ENCODE results near the gene ATXN7L1. TPM values are rescaled to one million over a fixed set of nuclear protein-coding genes. Genes with fewer than 3 reads are reported as not detected.

ATXN7L1 gene
- total RNA-seq, 4 donors from 2014 or later, result 12.3 to 28.8 (median 21.0) TPM

DNA sequence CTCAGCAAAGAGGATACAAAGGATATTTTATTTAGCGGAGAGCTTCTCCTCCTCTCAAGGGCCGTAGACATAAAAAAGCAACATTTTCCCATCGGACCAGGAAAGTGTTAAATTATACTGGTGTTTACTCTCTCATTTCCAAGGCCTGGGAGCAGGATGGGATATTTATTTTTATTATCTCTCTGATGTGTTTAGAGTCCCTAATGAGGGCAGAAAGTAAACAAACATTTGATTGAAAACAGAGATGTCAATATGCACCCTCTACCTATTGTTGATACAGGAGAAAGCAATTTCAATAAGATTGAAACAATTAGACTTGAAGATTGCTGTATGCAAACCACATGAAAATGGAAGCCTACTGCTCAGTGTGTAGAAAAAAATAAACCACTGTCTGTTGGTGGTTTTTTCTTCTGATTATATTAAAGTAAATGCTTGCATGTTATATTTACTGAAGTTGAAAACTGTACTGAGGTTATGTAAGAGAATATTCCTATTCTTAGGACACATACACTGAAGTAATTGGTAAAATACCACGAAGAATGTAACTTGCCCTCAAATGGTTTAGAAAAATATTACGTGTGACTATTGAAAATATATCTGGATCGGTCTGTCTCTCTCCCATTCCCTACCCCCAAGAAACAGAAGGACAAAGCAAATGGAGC is 59.3 kb downstream of the ATXN7L1 start:
- Histone ChIP-seq H3K27me3 (no peaks in the 10 kb centered on the region), H3K4me1 (no peaks in the 10 kb centered on the region), H3K9me3 (no peaks in the 10 kb centered on the region), H3K4me3 (no peak overlapping the region), H3K27ac (no peak overlapping the region), H3K36me3 (no peaks in the 10 kb centered on the region)
- 80 to 82% methylated on average over 6 of the region's 6 CpGs for WGBS, 2 donors (ENCODE audit: low coverage in 1 of 2)
- no peak for DNase-seq
- in situ Hi-C loops (cut with MboI; ENCODE audit: low pct_ligation_motif_present in 1 of 4, low pct_unique_long_range_greater_than_20kb in 1 of 4, low sequenced_read_pairs in 3 of 4) (no loop called here), intact Hi-C loops (cut with DNase I; ENCODE audit: low total_unique reads) (no loop called here)
- TF ChIP-seq POLR2A (IDR thresholded peaks at IDR 0.05), result no peak
- TF ChIP-seq CTCF (IDR thresholded peaks at IDR 0.05), result no peak
- no peak for TF ChIP-seq EP300 (IDR thresholded peaks at IDR 0.05; ENCODE audit: low read depth)
- no peak for TF ChIP-seq POLR2AphosphoS5 (IDR thresholded peaks at IDR 0.05)

- 50 to 87% methylated on average over 1 to 5 of the region's 5 CpGs for WGBS, 2 donors (ENCODE audit: low coverage in 1 of 2)
- TF ChIP-seq POLR2AphosphoS5 (IDR thresholded peaks at IDR 0.05), result no peak
- TF ChIP-seq POLR2A (IDR thresholded peaks at IDR 0.05), result no peak
- TF ChIP-seq CTCF (IDR thresholded peaks at IDR 0.05), result no peak
- no peak for TF ChIP-seq EP300 (IDR thresholded peaks at IDR 0.05; ENCODE audit: low read depth)
- Histone ChIP-seq H3K27ac (no peak overlapping the region), H3K4me1 (peaks cover 0 to 7% (median 3%) of the 10 kb centered on the region in 4 donors), H3K36me3 (no peaks in the 10 kb centered on the region), H3K9me3 (no peaks in the 10 kb centered on the region), H3K4me3 (no peak overlapping the region), H3K27me3 (no peaks in the 10 kb centered on the region)
- in situ Hi-C loops (cut with MboI; ENCODE audit: low pct_ligation_motif_present in 1 of 4, low pct_unique_long_range_greater_than_20kb in 1 of 4, low sequenced_read_pairs in 3 of 4), result no loop called here
- intact Hi-C loops (cut with DNase I; ENCODE audit: low total_unique reads), result no loop called here
- DNase-seq, result no peak
These were observed 60.0 kb downstream of the ATXN7L1 start for GRCh38 chr7:105816266-105816843.

GRCh38 chr7:105815576-105815975 is 60.8 kb downstream of the ATXN7L1 start:
- TF ChIP-seq POLR2AphosphoS5 (IDR thresholded peaks at IDR 0.05), result no peak
- no peak for TF ChIP-seq CTCF (IDR thresholded peaks at IDR 0.05)
- no peak for TF ChIP-seq EP300 (IDR thresholded peaks at IDR 0.05; ENCODE audit: low read depth)
- TF ChIP-seq POLR2A (IDR thresholded peaks at IDR 0.05), result no peak
- H3K4me3 ChIP-seq, result no peak overlapping the region
- intact Hi-C loops (cut with DNase I; ENCODE audit: low total_unique reads), result no loop called here
- H3K4me1 ChIP-seq, result peaks cover 0 to 12% (median 9%) of the 10 kb centered on the region in 4 donors
- H3K9me3 ChIP-seq, result no peaks in the 10 kb centered on the region
- H3K36me3 ChIP-seq, result no peaks in the 10 kb centered on the region
- no peak for DNase-seq
- 87 to 90% methylated on average over 6 of the region's 6 CpGs for WGBS, 2 donors (ENCODE audit: low coverage in 1 of 2)
- H3K27me3 ChIP-seq, result no peaks in the 10 kb centered on the region
- in situ Hi-C loops (cut with MboI; ENCODE audit: low pct_ligation_motif_present in 1 of 4, low pct_unique_long_range_greater_than_20kb in 1 of 4, low sequenced_read_pairs in 3 of 4), result no loop called here
- H3K27ac ChIP-seq, result no peak overlapping the region

GRCh38 chr7:105814481-105814880 is 61.9 kb downstream of the ATXN7L1 start:
- H3K27ac ChIP-seq, result no peak overlapping the region

More at GRCh38 chr7:105814481-105814880, 61.9 kb downstream of the ATXN7L1 start:
- TF ChIP-seq CTCF (IDR thresholded peaks at IDR 0.05), result no peak
- TF ChIP-seq EP300 (IDR thresholded peaks at IDR 0.05; ENCODE audit: low read depth), result no peak
- TF ChIP-seq POLR2AphosphoS5 (IDR thresholded peaks at IDR 0.05), result no peak
- no peak for TF ChIP-seq POLR2A (IDR thresholded peaks at IDR 0.05)
- no peak overlapping the region for H3K4me3 ChIP-seq
- in situ Hi-C loops (cut with MboI; ENCODE audit: low pct_ligation_motif_present in 1 of 4, low pct_unique_long_range_greater_than_20kb in 1 of 4, low sequenced_read_pairs in 3 of 4) (no loop called here), intact Hi-C loops (cut with DNase I; ENCODE audit: low total_unique reads) (no loop called here)
- H3K4me1 ChIP-seq, result peaks cover 0 to 12% (median 10%) of the 10 kb centered on the region in 4 donors
- H3K9me3 ChIP-seq, result no peaks in the 10 kb centered on the region
- H3K36me3 ChIP-seq, result no peaks in the 10 kb centered on the region
- DNase-seq, result no peak
- H3K27me3 ChIP-seq, result no peaks in the 10 kb centered on the region
